ENCODE data around the gene JAGN1.

- no peak for TF ChIP-seq EZH2 (IDR thresholded peaks at IDR 0.05)
- TF ChIP-seq POLR2AphosphoS5 (IDR thresholded peaks at IDR 0.05; ENCODE audit: borderline replicate concordance, low read depth, low read length): no peak
- no peak for TF ChIP-seq FOXP2 (optimal IDR thresholded peaks at IDR 0.05; ENCODE audit: control extremely low read depth, extremely low read length, insufficient read depth)
These were observed 23.6 kb downstream of the JAGN1 start for GRCh38 chr3:9914011-9914410.
